HEK293 (cell line): ENCODE measurements around the gene CMYA5.

Experiments used
- CTCF ChIA-PET: fragments of 350-600 bp; formaldehyde crosslinking; extraction: SDS; loops from one replicate; lab custom pipeline; 2021; ENCODE audit warnings: antibody characterized with exemption; lab: Yijun Ruan, JAX
- POLR2A ChIA-PET: fragments of 300-600 bp; formaldehyde crosslinking; extraction: SDS; loops from one replicate; lab custom pipeline; 2020; ENCODE audit warnings: antibody characterized with exemption, inconsistent platforms; lab: Yijun Ruan, JAX
- H3K27ac ChIP-seq: fragments of 200-500 bp; sonication (Bioruptor generic); 2 replicates; pipeline ENCODE4 v1.5.1; 2014; ENCODE audit warnings: low read depth, low read length, control low read depth, inconsistent platforms; ENCODE audit errors: extremely low read depth
- H3K36me3 ChIP-seq, 2 experiments: fragments of 200-500 bp in 1 of 2; sonication (Bioruptor generic) in 1 of 2; 1 replicate in 1 of 2; 2 replicates in 1 of 2; pipeline ENCODE4 v1.5.1; 2014 to 2017; ENCODE audit warnings: inconsistent platforms in 2 of 2, low read length in 2 of 2; ENCODE audit not compliant: control insufficient read depth in 2 of 2, insufficient read depth in 1 of 2
- H3K4me1 ChIP-seq: fragments of 200-500 bp; sonication (Bioruptor generic); 2 replicates; pipeline ENCODE4 v1.5.1; 2014; ENCODE audit warnings: mild to moderate bottlenecking, low read length, inconsistent platforms; ENCODE audit not compliant: control insufficient read depth, insufficient read depth
- H3K4me3 ChIP-seq: 2 replicates; pipeline ENCODE4 v1.5.1; 2011; ENCODE audit warnings: low read depth, mild to moderate bottlenecking, control low read depth, low read length, moderate library complexity
- H3K9me3 ChIP-seq: fragments of 200-500 bp; sonication (Bioruptor generic); 2 replicates; pipeline ENCODE4 v1.5.1; 2014; ENCODE audit warnings: low read depth, low read length, inconsistent platforms; ENCODE audit not compliant: control insufficient read depth, insufficient read depth
- FEZF1 ChIP-seq: fragments of 450-650 bp; formaldehyde crosslinking; IDR thresholded peaks from 2 replicates; pipeline ENCODE4 v1.5.1; 2016; ENCODE audit warnings: missing biosample characterization, missing genetic modification characterization
- KLF8 ChIP-seq: fragments of 450-650 bp; formaldehyde crosslinking; IDR thresholded peaks from 2 replicates; pipeline ENCODE4 v1.5.1; 2016; ENCODE audit warnings: missing biosample characterization, missing genetic modification characterization
- KLF9 ChIP-seq: fragments of 450-650 bp; formaldehyde crosslinking; IDR thresholded peaks from 2 replicates; pipeline ENCODE4 v1.5.1; 2016; ENCODE audit warnings: missing biosample characterization, missing genetic modification characterization, low read depth
- MYNN ChIP-seq: fragments of 450-650 bp; formaldehyde crosslinking; IDR thresholded peaks from 2 replicates; pipeline ENCODE4 v1.5.1; 2016; ENCODE audit warnings: missing biosample characterization, missing genetic modification characterization, borderline replicate concordance
- ZEB2 ChIP-seq: fragments of 450-650 bp; formaldehyde crosslinking; IDR thresholded peaks from 2 replicates; pipeline ENCODE4 v1.5.1; 2016; ENCODE audit warnings: missing biosample characterization, missing genetic modification characterization
- ZIC2 ChIP-seq: fragments of 450-650 bp; formaldehyde crosslinking; IDR thresholded peaks from 2 replicates; pipeline ENCODE4 v1.5.1; 2016; ENCODE audit warnings: missing biosample characterization, missing genetic modification characterization
- ZNF112 ChIP-seq: fragments of 450-650 bp; formaldehyde crosslinking; IDR thresholded peaks from 2 replicates; pipeline ENCODE4 v1.5.0; 2017; ENCODE audit warnings: missing biosample characterization, missing genetic modification characterization
- ZNF140 ChIP-seq: fragments of 450-650 bp; formaldehyde crosslinking; IDR thresholded peaks from 2 replicates; pipeline ENCODE4 v1.5.1; 2016; ENCODE audit warnings: missing biosample characterization, missing genetic modification characterization
- ZNF184 ChIP-seq: fragments of 450-650 bp; IDR thresholded peaks from 2 replicates; pipeline ENCODE4 v1.5.1; 2018; ENCODE audit warnings: missing biosample characterization, mild to moderate bottlenecking, missing genetic modification characterization
- ZNF19 ChIP-seq: fragments of 450-650 bp; formaldehyde crosslinking; IDR thresholded peaks from 2 replicates; pipeline ENCODE4; 2016; ENCODE audit warnings: missing biosample characterization, missing genetic modification characterization, low read depth
- ZNF211 ChIP-seq: fragments of 450-650 bp; formaldehyde crosslinking; IDR thresholded peaks from 2 replicates; pipeline ENCODE4 v1.5.1; 2016; ENCODE audit warnings: low read depth, missing biosample characterization, missing genetic modification characterization
- ZNF292 ChIP-seq: fragments of 450-650 bp; formaldehyde crosslinking; IDR thresholded peaks from 2 replicates; pipeline ENCODE4 v1.5.1; 2016; ENCODE audit warnings: low read depth, missing biosample characterization, missing genetic modification characterization, borderline replicate concordance
- ZNF354C ChIP-seq: fragments of 450-650 bp; formaldehyde crosslinking; IDR thresholded peaks from 2 replicates; pipeline ENCODE4 v1.5.1; 2016; ENCODE audit warnings: missing biosample characterization, missing genetic modification characterization, low read depth, borderline replicate concordance
- ZNF48 ChIP-seq: fragments of 450-650 bp; formaldehyde crosslinking; IDR thresholded peaks from 2 replicates; pipeline ENCODE4 v1.5.1; 2016; ENCODE audit warnings: missing biosample characterization, missing genetic modification characterization
- ZNF530 ChIP-seq: fragments of 450-650 bp; formaldehyde crosslinking; IDR thresholded peaks from 2 replicates; pipeline ENCODE4 v1.5.1; 2016; ENCODE audit warnings: low read depth, missing biosample characterization, missing genetic modification characterization
- ZNF560 ChIP-seq: fragments of 450-650 bp; formaldehyde crosslinking; IDR thresholded peaks from 2 replicates; pipeline ENCODE4 v1.5.1; 2017; ENCODE audit warnings: missing biosample characterization, missing genetic modification characterization, borderline replicate concordance
- ZNF626 ChIP-seq: fragments of 450-650 bp; sonication (Bioruptor Pico); formaldehyde crosslinking; IDR thresholded peaks from 2 replicates; pipeline ENCODE4 v1.5.1; 2018; ENCODE audit warnings: missing biosample characterization, missing genetic modification characterization, inconsistent platforms
- ZNF629 ChIP-seq: fragments of 450-650 bp; formaldehyde crosslinking; IDR thresholded peaks from 2 replicates; pipeline ENCODE4 v1.5.1; 2017; ENCODE audit warnings: missing biosample characterization, missing genetic modification characterization
- ZNF664 ChIP-seq: fragments of 450-650 bp; formaldehyde crosslinking; IDR thresholded peaks from 2 replicates; pipeline ENCODE4 v1.5.1; 2016; ENCODE audit warnings: missing biosample characterization, missing genetic modification characterization
- ZNF776 ChIP-seq: fragments of 450-650 bp; formaldehyde crosslinking; IDR thresholded peaks from 2 replicates; pipeline ENCODE4 v1.5.0; 2017; ENCODE audit warnings: missing biosample characterization, missing genetic modification characterization, borderline replicate concordance
- TF ChIP-seq, protein P1 (sequence below): fragments of 450-650 bp; formaldehyde crosslinking; IDR thresholded peaks from 2 replicates; pipeline ENCODE4 v1.5.1; 2016; ENCODE audit warnings: missing biosample characterization, missing genetic modification characterization
- TF ChIP-seq, protein P2 (sequence below): fragments of 450-650 bp; formaldehyde crosslinking; IDR thresholded peaks from 2 replicates; pipeline ENCODE4 v1.5.1; 2017; ENCODE audit warnings: missing biosample characterization, missing genetic modification characterization
- TF ChIP-seq, protein P3 (sequence below): sonication (generic); formaldehyde crosslinking; IDR thresholded peaks from 2 replicates; pipeline ENCODE4 v1.8.1; 2022; ENCODE audit warnings: mild to moderate bottlenecking, moderate library complexity, missing genetic modification reagents
- TF ChIP-seq, protein P4 (sequence below): fragments of 450-650 bp; formaldehyde crosslinking; IDR thresholded peaks from 2 replicates; pipeline ENCODE4 v1.5.1; 2016; ENCODE audit warnings: missing biosample characterization, missing genetic modification characterization
- TF ChIP-seq, protein P5 (sequence below): fragments of 450-650 bp; formaldehyde crosslinking; IDR thresholded peaks from 2 replicates; pipeline ENCODE4 v1.5.0; 2017; ENCODE audit warnings: missing biosample characterization, missing genetic modification characterization, borderline replicate concordance

CMYA5 gene

DNA sequence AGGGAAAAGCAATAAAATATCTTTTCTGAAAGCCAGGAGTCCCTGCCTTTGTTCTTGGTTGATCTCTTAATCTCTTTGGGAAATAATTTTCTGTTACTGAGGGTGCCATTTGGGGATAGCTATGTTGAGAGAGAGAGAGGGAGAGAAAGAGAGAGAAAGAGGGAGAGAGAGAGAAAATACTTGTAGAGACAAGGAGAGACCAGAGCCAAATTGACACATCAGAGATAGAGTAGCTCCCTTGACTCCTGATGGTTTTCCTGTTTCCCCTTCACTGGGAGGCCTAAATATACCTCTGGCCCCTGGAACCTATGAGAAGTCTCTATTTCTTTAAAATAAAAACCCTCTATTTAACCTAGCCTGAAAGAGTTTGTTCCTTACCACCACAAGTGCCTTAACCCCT lies 14.9 kb downstream of the CMYA5 start:
- POLR2A ChIA-PET, result no interaction called here
- TF ChIP-seq ZNF184 (tag by site-specific recombination) (no peak), ZNF112 (tag by site-specific recombination) (no peak), ZNF19 (tag by site-specific recombination) (no peak), FEZF1 (tag by site-specific recombination) (no peak), ZNF292 (tag by site-specific recombination) (no peak), ZNF626 (tag by site-specific recombination) (no peak), ZNF354C (tag by site-specific recombination) (no peak), ZNF776 (tag by site-specific recombination) (no peak), ZNF629 (tag by site-specific recombination) (no peak), KLF8 (no peak), ZNF48 (tag by site-specific recombination) (no peak), ZNF530 (tag by site-specific recombination) (no peak)

DNA sequence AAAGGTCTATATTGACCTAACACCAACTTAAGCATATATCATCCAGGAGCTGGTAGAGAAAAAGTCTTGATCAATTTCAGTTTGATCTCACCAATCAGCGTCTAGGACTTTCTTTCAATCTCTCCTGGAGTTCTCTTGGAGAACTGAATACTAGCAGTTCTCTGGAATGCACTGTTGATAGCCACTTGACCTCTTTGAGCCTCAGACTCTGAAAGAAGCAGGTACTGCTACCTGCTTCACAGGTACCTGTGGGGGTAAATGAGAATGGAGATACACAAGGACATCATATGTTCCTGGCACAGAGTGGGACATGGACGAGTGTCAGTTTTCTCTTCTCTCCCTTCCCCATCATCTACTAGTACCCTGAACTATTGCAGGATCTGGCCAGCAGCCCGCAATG lies 16.0 kb downstream of the CMYA5 start:
- no peak overlapping the region for H3K27ac ChIP-seq
- H3K36me3 ChIP-seq, result no peaks in the 10 kb centered on the region
- ChIA-PET CTCF (interaction anchor here (1.6 to 2.2 kb wide), 2 partner anchors 11 to 152 kb away, joined by 7 to 13 read pairs; no protein-coding TSS in a partner anchor), POLR2A (no interaction called here)
- no peak overlapping the region for H3K4me3 ChIP-seq
- H3K9me3 ChIP-seq, result no peaks in the 10 kb centered on the region
- H3K4me1 ChIP-seq, result no peaks in the 10 kb centered on the region
- TF ChIP-seq, protein P1, sequence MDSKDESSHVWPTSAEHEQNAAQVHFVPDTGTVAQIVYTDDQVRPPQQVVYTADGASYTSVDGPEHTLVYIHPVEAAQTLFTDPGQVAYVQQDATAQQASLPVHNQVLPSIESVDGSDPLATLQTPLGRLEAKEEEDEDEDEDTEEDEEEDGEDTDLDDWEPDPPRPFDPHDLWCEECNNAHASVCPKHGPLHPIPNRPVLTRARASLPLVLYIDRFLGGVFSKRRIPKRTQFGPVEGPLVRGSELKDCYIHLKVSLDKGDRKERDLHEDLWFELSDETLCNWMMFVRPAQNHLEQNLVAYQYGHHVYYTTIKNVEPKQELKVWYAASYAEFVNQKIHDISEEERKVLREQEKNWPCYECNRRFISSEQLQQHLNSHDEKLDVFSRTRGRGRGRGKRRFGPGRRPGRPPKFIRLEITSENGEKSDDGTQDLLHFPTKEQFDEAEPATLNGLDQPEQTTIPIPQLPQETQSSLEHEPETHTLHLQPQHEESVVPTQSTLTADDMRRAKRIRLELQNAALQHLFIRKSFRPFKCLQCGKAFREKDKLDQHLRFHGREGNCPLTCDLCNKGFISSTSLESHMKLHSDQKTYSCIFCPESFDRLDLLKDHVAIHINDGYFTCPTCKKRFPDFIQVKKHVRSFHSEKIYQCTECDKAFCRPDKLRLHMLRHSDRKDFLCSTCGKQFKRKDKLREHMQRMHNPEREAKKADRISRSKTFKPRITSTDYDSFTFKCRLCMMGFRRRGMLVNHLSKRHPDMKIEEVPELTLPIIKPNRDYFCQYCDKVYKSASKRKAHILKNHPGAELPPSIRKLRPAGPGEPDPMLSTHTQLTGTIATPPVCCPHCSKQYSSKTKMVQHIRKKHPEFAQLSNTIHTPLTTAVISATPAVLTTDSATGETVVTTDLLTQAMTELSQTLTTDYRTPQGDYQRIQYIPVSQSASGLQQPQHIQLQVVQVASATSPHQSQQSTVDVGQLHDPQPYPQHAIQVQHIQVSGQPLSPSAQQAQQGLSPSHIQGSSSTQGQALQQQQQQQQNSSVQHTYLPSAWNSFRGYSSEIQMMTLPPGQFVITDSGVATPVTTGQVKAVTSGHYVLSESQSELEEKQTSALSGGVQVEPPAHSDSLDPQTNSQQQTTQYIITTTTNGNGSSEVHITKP (tag by site-specific recombination), result no peak
- TF ChIP-seq, protein P2, sequence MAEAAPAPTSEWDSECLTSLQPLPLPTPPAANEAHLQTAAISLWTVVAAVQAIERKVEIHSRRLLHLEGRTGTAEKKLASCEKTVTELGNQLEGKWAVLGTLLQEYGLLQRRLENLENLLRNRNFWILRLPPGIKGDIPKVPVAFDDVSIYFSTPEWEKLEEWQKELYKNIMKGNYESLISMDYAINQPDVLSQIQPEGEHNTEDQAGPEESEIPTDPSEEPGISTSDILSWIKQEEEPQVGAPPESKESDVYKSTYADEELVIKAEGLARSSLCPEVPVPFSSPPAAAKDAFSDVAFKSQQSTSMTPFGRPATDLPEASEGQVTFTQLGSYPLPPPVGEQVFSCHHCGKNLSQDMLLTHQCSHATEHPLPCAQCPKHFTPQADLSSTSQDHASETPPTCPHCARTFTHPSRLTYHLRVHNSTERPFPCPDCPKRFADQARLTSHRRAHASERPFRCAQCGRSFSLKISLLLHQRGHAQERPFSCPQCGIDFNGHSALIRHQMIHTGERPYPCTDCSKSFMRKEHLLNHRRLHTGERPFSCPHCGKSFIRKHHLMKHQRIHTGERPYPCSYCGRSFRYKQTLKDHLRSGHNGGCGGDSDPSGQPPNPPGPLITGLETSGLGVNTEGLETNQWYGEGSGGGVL (tag by site-specific recombination), result no peak
- TF ChIP-seq, protein P3, sequence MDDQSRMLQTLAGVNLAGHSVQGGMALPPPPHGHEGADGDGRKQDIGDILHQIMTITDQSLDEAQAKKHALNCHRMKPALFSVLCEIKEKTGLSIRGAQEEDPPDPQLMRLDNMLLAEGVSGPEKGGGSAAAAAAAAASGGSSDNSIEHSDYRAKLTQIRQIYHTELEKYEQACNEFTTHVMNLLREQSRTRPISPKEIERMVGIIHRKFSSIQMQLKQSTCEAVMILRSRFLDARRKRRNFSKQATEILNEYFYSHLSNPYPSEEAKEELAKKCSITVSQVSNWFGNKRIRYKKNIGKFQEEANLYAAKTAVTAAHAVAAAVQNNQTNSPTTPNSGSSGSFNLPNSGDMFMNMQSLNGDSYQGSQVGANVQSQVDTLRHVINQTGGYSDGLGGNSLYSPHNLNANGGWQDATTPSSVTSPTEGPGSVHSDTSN, result no peak
- TF ChIP-seq ZNF664 (tag by site-specific recombination) (no peak), ZNF560 (tag by site-specific recombination) (no peak), MYNN (tag by site-specific recombination) (no peak), ZEB2 (no peak), ZIC2 (tag by site-specific recombination) (no peak), ZNF211 (tag by site-specific recombination) (no peak), KLF9 (tag by site-specific recombination) (no peak), ZNF140 (no peak)
- TF ChIP-seq, protein P4, sequence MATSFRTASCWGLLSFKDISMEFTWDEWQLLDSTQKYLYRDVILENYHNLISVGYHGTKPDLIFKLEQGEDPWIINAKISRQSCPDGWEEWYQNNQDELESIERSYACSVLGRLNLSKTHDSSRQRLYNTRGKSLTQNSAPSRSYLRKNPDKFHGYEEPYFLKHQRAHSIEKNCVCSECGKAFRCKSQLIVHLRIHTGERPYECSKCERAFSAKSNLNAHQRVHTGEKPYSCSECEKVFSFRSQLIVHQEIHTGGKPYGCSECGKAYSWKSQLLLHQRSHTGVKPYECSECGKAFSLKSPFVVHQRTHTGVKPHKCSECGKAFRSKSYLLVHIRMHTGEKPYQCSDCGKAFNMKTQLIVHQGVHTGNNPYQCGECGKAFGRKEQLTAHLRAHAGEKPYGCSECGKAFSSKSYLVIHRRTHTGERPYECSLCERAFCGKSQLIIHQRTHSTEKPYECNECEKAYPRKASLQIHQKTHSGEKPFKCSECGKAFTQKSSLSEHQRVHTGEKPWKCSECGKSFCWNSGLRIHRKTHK (tag by site-specific recombination), result no peak
- TF ChIP-seq, protein P5, sequence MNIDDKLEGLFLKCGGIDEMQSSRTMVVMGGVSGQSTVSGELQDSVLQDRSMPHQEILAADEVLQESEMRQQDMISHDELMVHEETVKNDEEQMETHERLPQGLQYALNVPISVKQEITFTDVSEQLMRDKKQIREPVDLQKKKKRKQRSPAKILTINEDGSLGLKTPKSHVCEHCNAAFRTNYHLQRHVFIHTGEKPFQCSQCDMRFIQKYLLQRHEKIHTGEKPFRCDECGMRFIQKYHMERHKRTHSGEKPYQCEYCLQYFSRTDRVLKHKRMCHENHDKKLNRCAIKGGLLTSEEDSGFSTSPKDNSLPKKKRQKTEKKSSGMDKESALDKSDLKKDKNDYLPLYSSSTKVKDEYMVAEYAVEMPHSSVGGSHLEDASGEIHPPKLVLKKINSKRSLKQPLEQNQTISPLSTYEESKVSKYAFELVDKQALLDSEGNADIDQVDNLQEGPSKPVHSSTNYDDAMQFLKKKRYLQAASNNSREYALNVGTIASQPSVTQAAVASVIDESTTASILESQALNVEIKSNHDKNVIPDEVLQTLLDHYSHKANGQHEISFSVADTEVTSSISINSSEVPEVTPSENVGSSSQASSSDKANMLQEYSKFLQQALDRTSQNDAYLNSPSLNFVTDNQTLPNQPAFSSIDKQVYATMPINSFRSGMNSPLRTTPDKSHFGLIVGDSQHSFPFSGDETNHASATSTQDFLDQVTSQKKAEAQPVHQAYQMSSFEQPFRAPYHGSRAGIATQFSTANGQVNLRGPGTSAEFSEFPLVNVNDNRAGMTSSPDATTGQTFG (tag by site-specific recombination), result no peak

More for the DNA sequence above, 14.9 kb downstream of the CMYA5 start:
- Histone ChIP-seq H3K4me1 (no peaks in the 10 kb centered on the region), H3K27ac (no peak overlapping the region), H3K9me3 (no peaks in the 10 kb centered on the region), H3K36me3 (no peaks in the 10 kb centered on the region), H3K4me3 (no peak overlapping the region)
- CTCF ChIA-PET, result interaction anchor here (0.6 to 2.5 kb wide), 4 partner anchors 10 to 153 kb away, joined by 3 to 13 read pairs (median 9); no protein-coding TSS in a partner anchor
